ENCODE measurements around the gene IFI27L1. TPM values are rescaled to one million over a fixed set of nuclear protein-coding genes. Genes with fewer than 3 reads are reported as not detected.
A peak's percentile ranks its signal among the peaks of the same experiment; 100 is the strongest.

The IFI27L1 gene
- total and polyA plus RNA-seq, 2 of the 13 experiments (the other 11 are each of a cell fraction or from before 2014, with no cell fraction given): 11.9 to 19.0 TPM

DNA sequence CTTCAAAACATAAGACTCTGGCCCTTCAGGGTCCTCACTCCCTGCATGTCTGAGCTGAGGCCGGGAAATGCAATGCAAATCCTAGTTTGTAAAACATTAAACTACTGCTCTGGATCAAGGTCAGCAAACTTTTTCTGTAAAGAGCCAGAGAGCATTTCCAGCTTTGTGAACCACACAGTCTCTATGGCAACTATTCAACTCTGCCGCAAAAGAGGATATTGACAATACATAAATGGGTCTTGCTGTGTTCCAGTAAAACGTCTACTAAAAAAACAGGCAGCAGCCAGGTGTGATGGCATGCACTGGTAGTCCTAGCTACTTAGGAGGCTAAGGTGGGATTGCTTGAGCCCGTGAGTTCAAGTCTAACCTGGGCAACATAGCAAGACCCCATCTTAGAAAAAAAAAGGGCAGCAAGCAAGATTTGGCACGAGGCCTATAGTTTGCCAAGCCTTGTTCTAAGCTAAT, 22.4 kb upstream of the IFI27L1 start (continued):
- TF ChIP-seq ZNF556 (CRISPR knock-in tag; IDR thresholded peaks at IDR 0.05; ENCODE audit: borderline replicate concordance) (peak; percentile 35; the same call in 1 of the 2 replicates), SPEN (CRISPR knock-in tag; IDR thresholded peaks at IDR 0.05; ENCODE audit: low read depth) (peak; percentile 33; the same call in 1 of the 2 replicates), TCF7 (IDR thresholded peaks at IDR 0.05; ENCODE audit: low read depth) (peak; percentile 84), MATR3 (CRISPR knock-in tag; IDR thresholded peaks at IDR 0.05) (no peak), ZNF205 (CRISPR knock-in tag; IDR thresholded peaks at IDR 0.05) (0 out of 2 replicates have a peak, but pooled peaks have one; percentile 34), PHF21A (CRISPR knock-in tag; IDR thresholded peaks at IDR 0.05) (peak; percentile 61; the same call in 1 of the 2 replicates), ZNF180 (CRISPR knock-in tag; IDR thresholded peaks at IDR 0.05; ENCODE audit: borderline replicate concordance, low read depth) (no peak), EP300 (IDR thresholded peaks at IDR 0.05; ENCODE audit: low read depth in 2 of 2, low read length in 2 of 2) (peak in 1 of 2 experiments; percentile 73; a peak in 2 of 4 replicates), EP300 (CRISPR knock-in tag; IDR thresholded peaks at IDR 0.05; ENCODE audit: borderline replicate concordance) (no peak; the same call in 1 of the 2 replicates), ZNF12 (CRISPR knock-in tag; IDR thresholded peaks at IDR 0.05) (no peak), RBAK (CRISPR knock-in tag; IDR thresholded peaks at IDR 0.05) (no peak), ELF4 (CRISPR knock-in tag; IDR thresholded peaks at IDR 0.05; ENCODE audit: borderline replicate concordance) (no peak), ARNTL (CRISPR knock-in tag; IDR thresholded peaks at IDR 0.05) (0 out of 2 replicates have a peak, but pooled peaks have one; percentile 51), SMARCC2 (IDR thresholded peaks at IDR 0.05) (no peak), ZSCAN22 (CRISPR knock-in tag; IDR thresholded peaks at IDR 0.05) (no peak), CEBPB (IDR thresholded peaks at IDR 0.05; ENCODE audit: borderline replicate concordance, low read depth, low read length) (no peak), NR2C2 (CRISPR knock-in tag; IDR thresholded peaks at IDR 0.05; ENCODE audit: borderline replicate concordance) (no peak)
- TF ChIP-seq, protein P1, sequence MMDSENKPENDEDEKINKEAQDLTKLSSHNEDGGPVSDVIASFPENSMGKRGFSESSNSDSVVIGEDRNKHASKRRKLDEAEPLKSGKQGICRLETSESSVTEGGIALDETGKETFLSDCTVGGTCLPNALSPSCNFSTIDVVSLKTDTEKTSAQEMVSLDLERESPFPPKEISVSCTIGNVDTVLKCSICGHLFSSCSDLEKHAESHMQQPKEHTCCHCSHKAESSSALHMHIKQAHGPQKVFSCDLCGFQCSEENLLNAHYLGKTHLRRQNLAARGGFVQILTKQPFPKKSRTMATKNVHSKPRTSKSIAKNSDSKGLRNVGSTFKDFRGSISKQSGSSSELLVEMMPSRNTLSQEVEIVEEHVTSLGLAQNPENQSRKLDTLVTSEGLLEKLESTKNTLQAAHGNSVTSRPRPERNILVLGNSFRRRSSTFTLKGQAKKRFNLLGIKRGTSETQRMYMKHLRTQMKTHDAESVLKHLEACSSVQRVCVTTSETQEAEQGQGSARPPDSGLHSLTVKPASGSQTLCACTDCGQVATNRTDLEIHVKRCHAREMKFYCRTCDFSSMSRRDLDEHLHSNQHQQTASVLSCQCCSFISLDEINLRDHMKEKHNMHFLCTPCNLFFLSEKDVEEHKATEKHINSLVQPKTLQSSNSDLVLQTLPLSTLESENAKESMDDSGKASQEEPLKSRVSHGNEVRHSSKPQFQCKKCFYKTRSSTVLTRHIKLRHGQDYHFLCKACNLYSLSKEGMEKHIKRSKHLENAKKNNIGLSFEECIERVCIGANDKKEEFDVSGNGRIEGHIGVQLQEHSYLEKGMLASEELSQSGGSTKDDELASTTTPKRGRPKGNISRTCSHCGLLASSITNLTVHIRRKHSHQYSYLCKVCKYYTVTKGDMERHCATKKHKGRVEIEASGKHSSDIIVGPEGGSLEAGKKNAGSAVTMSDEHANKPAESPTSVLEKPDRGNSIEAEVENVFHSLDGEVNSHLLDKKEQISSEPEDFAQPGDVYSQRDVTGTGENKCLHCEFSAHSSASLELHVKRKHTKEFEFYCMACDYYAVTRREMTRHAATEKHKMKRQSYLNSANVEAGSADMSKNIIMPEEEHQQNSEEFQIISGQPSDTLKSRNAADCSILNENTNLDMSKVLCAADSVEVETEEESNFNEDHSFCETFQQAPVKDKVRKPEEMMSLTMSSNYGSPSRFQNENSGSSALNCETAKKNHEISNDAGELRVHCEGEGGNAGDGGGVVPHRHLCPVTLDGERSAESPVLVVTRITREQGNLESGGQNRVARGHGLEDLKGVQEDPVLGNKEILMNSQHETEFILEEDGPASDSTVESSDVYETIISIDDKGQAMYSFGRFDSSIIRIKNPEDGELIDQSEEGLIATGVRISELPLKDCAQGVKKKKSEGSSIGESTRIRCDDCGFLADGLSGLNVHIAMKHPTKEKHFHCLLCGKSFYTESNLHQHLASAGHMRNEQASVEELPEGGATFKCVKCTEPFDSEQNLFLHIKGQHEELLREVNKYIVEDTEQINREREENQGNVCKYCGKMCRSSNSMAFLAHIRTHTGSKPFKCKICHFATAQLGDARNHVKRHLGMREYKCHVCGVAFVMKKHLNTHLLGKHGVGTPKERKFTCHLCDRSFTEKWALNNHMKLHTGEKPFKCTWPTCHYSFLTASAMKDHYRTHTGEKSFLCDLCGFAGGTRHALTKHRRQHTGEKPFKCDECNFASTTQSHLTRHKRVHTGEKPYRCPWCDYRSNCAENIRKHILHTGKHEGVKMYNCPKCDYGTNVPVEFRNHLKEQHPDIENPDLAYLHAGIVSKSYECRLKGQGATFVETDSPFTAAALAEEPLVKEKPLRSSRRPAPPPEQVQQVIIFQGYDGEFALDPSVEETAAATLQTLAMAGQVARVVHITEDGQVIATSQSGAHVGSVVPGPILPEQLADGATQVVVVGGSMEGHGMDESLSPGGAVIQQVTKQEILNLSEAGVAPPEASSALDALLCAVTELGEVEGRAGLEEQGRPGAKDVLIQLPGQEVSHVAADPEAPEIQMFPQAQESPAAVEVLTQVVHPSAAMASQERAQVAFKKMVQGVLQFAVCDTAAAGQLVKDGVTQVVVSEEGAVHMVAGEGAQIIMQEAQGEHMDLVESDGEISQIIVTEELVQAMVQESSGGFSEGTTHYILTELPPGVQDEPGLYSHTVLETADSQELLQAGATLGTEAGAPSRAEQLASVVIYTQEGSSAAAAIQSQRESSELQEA (CRISPR knock-in tag; IDR thresholded peaks at IDR 0.05; ENCODE audit: not compliant biosample characterization): no peak
- TF ChIP-seq, protein P2, sequence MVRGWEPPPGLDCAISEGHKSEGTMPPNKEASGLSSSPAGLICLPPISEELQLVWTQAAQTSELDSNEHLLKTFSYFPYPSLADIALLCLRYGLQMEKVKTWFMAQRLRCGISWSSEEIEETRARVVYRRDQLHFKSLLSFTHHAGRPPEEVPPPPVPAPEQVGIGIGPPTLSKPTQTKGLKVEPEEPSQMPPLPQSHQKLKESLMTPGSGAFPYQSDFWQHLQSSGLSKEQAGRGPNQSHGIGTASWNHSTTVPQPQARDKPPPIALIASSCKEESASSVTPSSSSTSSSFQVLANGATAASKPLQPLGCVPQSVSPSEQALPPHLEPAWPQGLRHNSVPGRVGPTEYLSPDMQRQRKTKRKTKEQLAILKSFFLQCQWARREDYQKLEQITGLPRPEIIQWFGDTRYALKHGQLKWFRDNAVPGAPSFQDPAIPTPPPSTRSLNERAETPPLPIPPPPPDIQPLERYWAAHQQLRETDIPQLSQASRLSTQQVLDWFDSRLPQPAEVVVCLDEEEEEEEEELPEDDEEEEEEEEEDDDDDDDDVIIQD (CRISPR knock-in tag; IDR thresholded peaks at IDR 0.05; ENCODE audit: low read depth): peak; percentile 28; the same call in 1 of the 2 replicates
- TF ChIP-seq, protein P3, sequence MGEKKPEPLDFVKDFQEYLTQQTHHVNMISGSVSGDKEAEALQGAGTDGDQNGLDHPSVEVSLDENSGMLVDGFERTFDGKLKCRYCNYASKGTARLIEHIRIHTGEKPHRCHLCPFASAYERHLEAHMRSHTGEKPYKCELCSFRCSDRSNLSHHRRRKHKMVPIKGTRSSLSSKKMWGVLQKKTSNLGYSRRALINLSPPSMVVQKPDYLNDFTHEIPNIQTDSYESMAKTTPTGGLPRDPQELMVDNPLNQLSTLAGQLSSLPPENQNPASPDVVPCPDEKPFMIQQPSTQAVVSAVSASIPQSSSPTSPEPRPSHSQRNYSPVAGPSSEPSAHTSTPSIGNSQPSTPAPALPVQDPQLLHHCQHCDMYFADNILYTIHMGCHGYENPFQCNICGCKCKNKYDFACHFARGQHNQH (CRISPR knock-in tag; IDR thresholded peaks at IDR 0.05): 0 out of 2 replicates have a peak, but pooled peaks have one; percentile 65
